Stimulated activated naive CD4-positive, alpha-beta T cell treated with Interleukin-2 at 50 U/mL for 16 hours (primary cell): ENCODE measurements around the gene HS3ST3A1.

Source experiments
- DNase-seq: peaks from one replicate; lab custom pipeline; 2025; lab: John Stamatoyannopoulos, UW

Gene HS3ST3A1

GRCh38 chr17:13598353-13599167 is 3.2 kb downstream of the HS3ST3A1 start:
- DNase-seq: no peak

- DNase-seq: peak; percentile 9
These were observed 3.9 kb downstream of the HS3ST3A1 start for GRCh38 chr17:13597723-13598347.

- no peak for DNase-seq
These were observed 5.3 kb downstream of the HS3ST3A1 start for GRCh38 chr17:13596241-13596923.

GRCh38 chr17:13595599-13595899 is 6.2 kb downstream of the HS3ST3A1 start:
- no peak for DNase-seq

GRCh38 chr17:13594762-13595598 is 6.7 kb downstream of the HS3ST3A1 start:
- peak; percentile 66 for DNase-seq

GRCh38 chr17:13594310-13594709 is 7.4 kb downstream of the HS3ST3A1 start:
- DNase-seq: no peak

- no peak for DNase-seq
These were observed 8.0 kb downstream of the HS3ST3A1 start for GRCh38 chr17:13593757-13594156.

- DNase-seq: no peak
These were observed 8.5 kb downstream of the HS3ST3A1 start for GRCh38 chr17:13593021-13593751.

- no peak for DNase-seq
These were observed 9.3 kb downstream of the HS3ST3A1 start for GRCh38 chr17:13592427-13592826.

- no peak for DNase-seq
These were observed 11.3 kb downstream of the HS3ST3A1 start for GRCh38 chr17:13590441-13590840.

GRCh38 chr17:13589658-13590057 is 12.1 kb downstream of the HS3ST3A1 start:
- DNase-seq: no peak

- no peak for DNase-seq
These were observed 14.0 kb downstream of the HS3ST3A1 start for GRCh38 chr17:13587487-13588338.

- no peak for DNase-seq
These were observed 17.0 kb downstream of the HS3ST3A1 start for GRCh38 chr17:13584701-13585080.

- no peak for DNase-seq
These were observed 17.6 kb downstream of the HS3ST3A1 start for GRCh38 chr17:13583996-13584700.

- no peak for DNase-seq
These were observed 18.8 kb downstream of the HS3ST3A1 start for GRCh38 chr17:13582776-13583547.

- no peak for DNase-seq
These were observed 19.8 kb downstream of the HS3ST3A1 start for GRCh38 chr17:13581925-13582324.

GRCh38 chr17:13580790-13581189 is 20.9 kb downstream of the HS3ST3A1 start:
- no peak for DNase-seq

GRCh38 chr17:13576661-13577526 is 24.8 kb downstream of the HS3ST3A1 start:
- no peak for DNase-seq
